Gastroesophageal sphincter (tissue), 4 donors: ENCODE data around the gene CHKA. TPM values are rescaled to one million over a fixed set of nuclear protein-coding genes. Genes with fewer than 3 reads are reported as not detected.

Source experiments
- ATAC-seq: fragments of 150-250 bp; one replicate; pipeline ENCODE4 v1.9.1; 2016; ENCODE audit warnings: mild to moderate bottlenecking, moderate library complexity
- H3K27ac ChIP-seq, 4 donors: fragments of 200-600 bp; sonication (generic) in 3 of 4; 1 replicate in 3 of 4; 2 replicates in 1 of 4; pipeline ENCODE4 v1.5.1; 2016 to 2019
- H3K27me3 ChIP-seq: fragments of 200-600 bp; sonication (generic); one replicate; pipeline ENCODE4 v1.5.1; 2019
- H3K36me3 ChIP-seq, 2 donors: fragments of 200-600 bp; sonication (generic); one replicate each; pipeline ENCODE4 v1.5.1; 2019; ENCODE audit warnings: control low read depth in 1 of 2
- H3K4me1 ChIP-seq, 3 donors: fragments of 200-600 bp; sonication (generic); 1 replicate in 2 of 3; 2 replicates in 1 of 3; pipeline ENCODE4 v1.5.1; 2016 to 2019; ENCODE audit warnings: control low read depth in 2 of 3
- H3K4me3 ChIP-seq, 2 donors: fragments of 200-600 bp; sonication (generic); one replicate each; pipeline ENCODE4 v1.5.1; 2019; ENCODE audit warnings: mild to moderate bottlenecking in 1 of 2, moderate library complexity in 1 of 2
- H3K9me3 ChIP-seq, 3 donors: fragments of 200-600 bp; sonication (generic); one replicate each; pipeline ENCODE4 v1.5.1; 2017 to 2019; ENCODE audit warnings: control low read depth in 2 of 3
- CTCF ChIP-seq, 4 experiments: fragments of 200-600 bp in 2 of 4; fragments of 450-650 bp in 2 of 4; sonication (generic) in 1 of 4; IDR thresholded peaks; one replicate each; pipeline ENCODE4 v1.5.1; 2017 to 2019; ENCODE audit warnings: antibody characterized with exemption in 4 of 4, mild to moderate bottlenecking in 2 of 4, moderate library complexity in 2 of 4
- EP300 ChIP-seq: sonication (generic); formaldehyde crosslinking; IDR thresholded peaks from one replicate; pipeline ENCODE4 v1.6.1; 2017; ENCODE audit warnings: antibody characterized with exemption, mild to moderate bottlenecking
- POLR2A ChIP-seq, 2 donors: fragments of 450-650 bp; IDR thresholded peaks; one replicate each; pipeline ENCODE4 v1.6.1; 2017; ENCODE audit warnings: antibody characterized with exemption in 2 of 2, mild to moderate bottlenecking in 2 of 2, moderate library complexity in 1 of 2
- POLR2AphosphoS5 ChIP-seq: sonication (generic); formaldehyde crosslinking; IDR thresholded peaks from one replicate; pipeline ENCODE4 v1.6.1; 2017; ENCODE audit warnings: antibody characterized with exemption
- WGBS, 2 donors: methylation state at CpG; one replicate each; pipeline ENCODE4 v1.1.5; 2018; ENCODE audit warnings: low coverage in 1 of 2; 5-methylcytosine and 5-hydroxymethylcytosine counted together
- total RNA-seq, 4 donors: library from RNA; depleted of rRNA; stranded (reverse); fragments of >200 nt; gene quantifications; one replicate each; pipeline ENCODE4 v1.1.0, GENCODE V29; 2016

The CHKA gene
- total RNA-seq, 4 donors from 2014 or later, result 11.1 to 66.1 (median 33.9) TPM

GRCh38 chr11:68138237-68138636 lies 17.0 kb upstream of the CHKA start:
- Histone ChIP-seq H3K27ac (no peak overlapping the region), H3K36me3 (no peaks in the 10 kb centered on the region), H3K4me1 (no peaks in the 10 kb centered on the region), H3K9me3 (no peaks in the 10 kb centered on the region), H3K4me3 (no peak overlapping the region), H3K27me3 (no peaks in the 10 kb centered on the region)
- TF ChIP-seq POLR2AphosphoS5 (no peak), POLR2A (IDR thresholded peaks at IDR 0.05) (no peak), CTCF (IDR thresholded peaks at IDR 0.05) (no peak), EP300 (no peak)
- no peak for ATAC-seq
- 31 to 48% methylated on average over 3 to 4 of the region's 4 CpGs for WGBS, 2 donors

DNA sequence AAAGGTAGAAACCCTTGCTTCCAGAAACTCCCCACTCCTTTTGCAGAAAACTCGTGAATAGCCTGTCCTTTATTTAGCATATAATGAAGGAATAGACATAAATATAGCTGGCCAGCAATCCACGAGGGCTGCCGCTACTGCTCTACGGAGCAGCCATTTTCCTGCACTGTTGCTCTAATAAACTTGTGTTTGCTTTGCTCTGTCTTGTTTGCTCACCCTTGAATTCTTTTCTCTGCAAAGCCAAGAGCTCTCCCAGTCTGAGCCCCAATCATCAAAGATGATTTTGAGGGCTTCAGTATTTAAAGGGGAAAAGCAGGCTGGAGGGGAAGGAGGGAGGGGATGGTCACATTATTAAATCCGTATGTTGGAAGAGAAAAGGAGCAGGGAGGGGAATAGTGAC lies 16.6 kb upstream of the CHKA start:
- H3K27ac ChIP-seq, result no peak overlapping the region
- ATAC-seq, result no peak

DNA sequence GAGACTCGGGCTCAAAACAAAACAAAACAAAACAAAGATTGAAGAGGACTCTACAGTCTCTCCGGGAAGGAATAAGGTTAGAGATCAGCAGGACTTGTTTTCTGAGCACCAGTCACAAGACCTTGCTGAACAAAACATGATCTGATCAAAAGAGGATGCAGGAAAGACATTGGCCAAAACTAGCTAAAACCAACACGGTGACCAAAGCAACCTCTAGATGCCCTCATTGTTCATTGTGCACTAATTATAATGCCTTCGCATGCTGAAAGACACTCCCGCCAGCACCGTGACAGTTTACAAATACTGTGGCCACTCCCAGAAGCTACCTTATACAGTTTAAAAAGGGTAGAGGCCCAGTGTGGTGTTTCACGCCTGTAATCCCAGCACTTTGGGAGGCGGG lies 15.7 kb upstream of the CHKA start:
- no peak overlapping the region for H3K27ac ChIP-seq
- no peaks in the 10 kb centered on the region for H3K36me3 ChIP-seq
- no peaks in the 10 kb centered on the region for H3K9me3 ChIP-seq
- H3K4me1 ChIP-seq, result no peaks in the 10 kb centered on the region
- no peak for TF ChIP-seq POLR2AphosphoS5
- no peak for TF ChIP-seq EP300
- TF ChIP-seq POLR2A (IDR thresholded peaks at IDR 0.05), result no peak
- TF ChIP-seq CTCF (IDR thresholded peaks at IDR 0.05), result no peak
- no peaks in the 10 kb centered on the region for H3K27me3 ChIP-seq
- no peak overlapping the region for H3K4me3 ChIP-seq
- 81 to 89% methylated on average over 6 to 8 of the region's 8 CpGs for WGBS, 2 donors
- ATAC-seq, result no peak

More for the DNA sequence above, 16.6 kb upstream of the CHKA start:
- H3K27me3 ChIP-seq, result no peaks in the 10 kb centered on the region
- TF ChIP-seq POLR2AphosphoS5, result no peak
- TF ChIP-seq EP300, result no peak
- TF ChIP-seq CTCF (IDR thresholded peaks at IDR 0.05), result no peak
- no peaks in the 10 kb centered on the region for H3K9me3 ChIP-seq
- 33 to 51% methylated on average over 4 to 5 of the region's 5 CpGs for WGBS, 2 donors
- no peaks in the 10 kb centered on the region for H3K36me3 ChIP-seq
- no peaks in the 10 kb centered on the region for H3K4me1 ChIP-seq
- no peak overlapping the region for H3K4me3 ChIP-seq

- Histone ChIP-seq H3K36me3 (no peaks in the 10 kb centered on the region), H3K27me3 (no peaks in the 10 kb centered on the region), H3K27ac (no peak overlapping the region), H3K9me3 (no peaks in the 10 kb centered on the region), H3K4me3 (no peak overlapping the region), H3K4me1 (no peaks in the 10 kb centered on the region)
- no peak for ATAC-seq
- 57 to 59% methylated on average over 2 to 3 of the region's 3 CpGs for WGBS, 2 donors
- no peak for TF ChIP-seq POLR2A (IDR thresholded peaks at IDR 0.05)
- TF ChIP-seq POLR2AphosphoS5, result no peak
- no peak for TF ChIP-seq CTCF (IDR thresholded peaks at IDR 0.05)
- no peak for TF ChIP-seq EP300
These were observed 14.0 kb upstream of the CHKA start for GRCh38 chr11:68135161-68135560.

DNA sequence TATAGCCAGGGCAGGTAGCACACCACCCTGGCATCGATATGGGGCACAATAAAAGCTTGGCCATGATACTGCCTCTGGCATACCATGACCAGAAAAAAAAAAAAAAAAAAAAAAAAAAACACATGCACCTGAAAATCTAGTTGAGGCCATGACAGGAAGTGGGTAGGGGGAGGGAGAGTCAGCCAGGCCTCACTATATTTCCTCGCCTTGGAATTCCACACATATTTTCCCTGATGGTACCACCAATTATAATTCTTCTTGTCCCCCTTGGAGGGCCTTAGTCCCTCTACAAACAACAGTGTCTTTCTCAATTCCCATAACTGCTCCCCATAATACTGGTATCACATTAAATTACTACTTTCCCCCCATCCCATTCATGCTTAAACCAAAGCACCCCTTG lies 12.6 kb upstream of the CHKA start:
- Histone ChIP-seq H3K4me1 (peaks cover 0 to 7% (median 3%) of the 10 kb centered on the region in 3 donors), H3K27ac (no peak overlapping the region), H3K9me3 (no peaks in the 10 kb centered on the region), H3K4me3 (no peak overlapping the region), H3K36me3 (no peaks in the 10 kb centered on the region), H3K27me3 (no peaks in the 10 kb centered on the region)
- TF ChIP-seq CTCF (IDR thresholded peaks at IDR 0.05), result no peak
- no peak for TF ChIP-seq EP300
- TF ChIP-seq POLR2A (IDR thresholded peaks at IDR 0.05), result no peak
- TF ChIP-seq POLR2AphosphoS5, result no peak
- 79% methylated on average over 2 of the region's 2 CpGs; no CpG with 5 or more reads in 1 of the 2 donors for WGBS, 2 donors
- no peak for ATAC-seq
